RPMI8226 (cell line): ENCODE results near the gene ANKMY2.
"Not testable (repeated sequence)": the region's sequence is repeated elsewhere in the genome, so short reads cannot be mapped to it uniquely, and the experiment has no call there.

Experiments
- DNase-seq: peaks from one replicate; pipeline ENCODE4 v3.0.0-alpha.2; 2015

ANKMY2 gene

DNA sequence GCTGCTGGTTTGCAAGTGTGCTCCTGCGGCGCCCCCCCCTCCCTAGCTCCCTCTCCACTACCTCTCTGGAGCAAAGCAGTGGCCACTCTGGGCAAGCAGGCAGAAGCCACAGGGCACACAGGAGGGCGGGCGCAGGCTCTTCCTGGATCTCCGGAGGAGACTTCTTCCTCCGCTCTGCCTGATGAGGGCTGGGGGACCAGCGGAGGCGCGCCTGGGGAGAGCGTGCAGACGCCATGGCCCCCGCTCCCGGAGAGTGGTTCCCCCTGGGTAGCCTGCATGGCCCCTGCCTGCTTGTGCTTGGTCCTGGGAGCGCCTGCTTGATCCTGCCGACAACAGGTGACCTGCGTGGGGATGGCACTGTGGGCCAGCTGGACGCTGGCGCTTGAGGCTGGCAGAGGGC is 29.0 kb downstream of the ANKMY2 start:
- no peak for DNase-seq

DNA sequence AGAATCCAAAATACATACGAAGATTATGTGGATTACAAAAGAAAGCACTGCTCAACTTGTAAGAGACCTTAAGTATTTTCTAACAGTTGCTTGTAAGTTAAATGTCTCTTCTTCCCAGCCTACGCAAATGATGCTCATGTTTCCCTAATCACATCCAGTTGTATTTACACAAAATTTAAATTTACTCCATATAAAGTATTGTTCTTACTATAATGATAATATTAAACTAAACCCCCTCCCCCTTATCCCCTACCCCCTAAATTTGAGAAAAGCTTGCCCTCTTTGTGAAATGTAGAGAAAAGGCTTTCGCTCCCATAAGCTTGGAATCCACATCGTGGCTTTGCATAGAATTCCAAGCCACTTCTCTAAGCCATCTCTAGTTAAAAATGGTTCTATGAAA is 29.4 kb downstream of the ANKMY2 start:
- no peak for DNase-seq

DNA sequence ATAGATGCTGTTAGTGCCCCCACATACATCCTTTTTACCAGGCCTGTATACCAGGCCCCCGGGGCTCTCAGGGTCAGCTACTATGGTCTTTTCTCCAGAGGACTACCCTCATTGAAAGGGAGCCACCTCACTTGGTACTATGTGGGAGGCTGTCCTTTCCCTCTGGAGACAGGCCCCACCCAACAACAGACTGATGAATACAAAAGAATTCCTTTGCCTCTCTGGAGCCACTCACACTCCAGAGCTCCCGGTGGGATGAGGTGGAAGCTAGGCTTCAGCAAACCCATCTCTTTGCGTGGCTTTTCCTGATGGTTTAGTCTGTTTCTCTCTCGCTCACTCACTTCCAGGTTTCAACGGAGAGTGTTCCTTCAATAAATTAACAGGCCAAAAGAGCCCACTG is 30.3 kb downstream of the ANKMY2 start:
- DNase-seq = no peak

DNA sequence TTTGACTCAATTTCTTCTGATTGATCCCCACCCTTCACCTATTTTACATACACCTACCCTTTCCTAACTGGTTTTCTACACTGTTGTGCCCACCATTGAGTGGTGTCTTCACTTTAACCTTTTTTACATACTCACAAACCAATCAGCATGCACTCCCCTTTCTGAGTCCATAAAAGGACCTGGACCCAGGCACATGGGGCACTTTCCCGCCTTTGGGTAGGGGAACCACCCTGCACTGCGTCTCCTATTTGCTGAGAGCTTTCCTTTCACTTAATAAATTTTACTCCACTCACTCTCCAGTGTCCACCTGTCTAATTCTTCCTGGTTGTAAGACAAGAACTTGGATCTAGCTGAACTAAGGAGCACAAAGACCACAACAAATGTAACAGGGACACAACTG is 33.8 kb downstream of the ANKMY2 start:
- no peak for DNase-seq

DNA sequence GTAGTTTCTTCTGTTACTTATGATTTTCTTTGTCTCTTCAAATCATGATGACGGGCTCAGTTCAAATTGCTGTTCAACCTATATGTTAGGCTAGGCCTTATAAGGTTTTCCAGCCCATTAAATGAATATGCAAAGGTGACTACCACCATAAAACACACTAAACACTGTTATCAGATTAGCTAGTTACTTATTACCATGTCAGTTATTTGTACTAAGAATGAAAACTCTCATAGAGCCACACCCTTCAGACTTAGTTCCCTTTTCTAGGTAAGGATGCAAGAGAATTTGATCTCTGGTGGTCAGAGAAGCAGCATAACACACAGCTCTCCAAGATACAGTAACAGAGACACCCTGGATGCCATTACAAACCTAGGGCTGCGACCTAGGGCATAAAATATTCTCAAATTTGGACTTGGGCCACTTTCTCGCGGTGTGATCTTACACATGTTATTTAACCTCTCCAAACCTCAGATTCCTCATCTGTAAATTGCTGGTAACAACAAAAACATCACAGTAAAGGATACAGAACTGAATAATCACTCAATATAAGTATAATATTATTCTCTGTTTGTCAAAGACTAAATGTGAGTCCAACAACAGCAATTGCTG is 35.6 kb downstream of the ANKMY2 start:
- DNase-seq = no peak

DNA sequence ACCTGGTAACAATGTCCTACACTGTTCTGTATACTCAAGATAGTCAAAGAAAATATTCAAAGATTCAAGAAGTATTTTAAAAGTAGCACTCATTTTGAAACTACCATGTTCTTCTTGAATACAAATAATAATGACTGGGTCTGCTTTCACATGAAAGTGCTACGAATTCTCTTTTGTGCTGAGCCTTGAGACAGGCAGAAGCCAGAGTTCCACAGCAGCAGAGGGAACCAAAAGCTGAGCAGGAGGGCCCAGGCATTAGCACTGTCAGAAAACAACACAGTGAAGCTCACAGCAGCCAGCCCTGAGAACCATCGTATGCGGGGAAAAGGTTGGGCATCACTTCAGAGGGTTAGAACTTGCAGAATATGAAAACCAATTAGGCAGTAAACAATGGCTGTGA is 38.9 kb downstream of the ANKMY2 start:
- DNase-seq = no peak

DNA sequence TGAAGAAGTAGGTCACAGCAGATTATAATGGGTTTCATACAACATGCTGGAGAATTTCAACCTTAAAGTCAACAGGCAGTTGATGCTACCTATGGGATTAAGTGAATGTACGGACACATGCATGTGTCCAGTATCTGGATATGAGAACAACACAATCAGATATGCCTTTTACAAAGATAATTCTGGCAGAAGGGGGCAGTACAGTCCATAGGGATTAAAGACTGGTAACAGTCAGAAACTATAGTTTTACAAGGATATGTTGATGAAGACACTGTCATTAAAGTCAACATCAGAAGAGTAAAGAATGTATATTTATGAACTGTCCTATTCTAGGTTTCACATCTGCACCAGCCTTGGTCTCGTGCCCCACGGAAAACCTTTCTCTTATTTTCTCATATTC is 41.5 kb downstream of the ANKMY2 start:
- no peak for DNase-seq

DNA sequence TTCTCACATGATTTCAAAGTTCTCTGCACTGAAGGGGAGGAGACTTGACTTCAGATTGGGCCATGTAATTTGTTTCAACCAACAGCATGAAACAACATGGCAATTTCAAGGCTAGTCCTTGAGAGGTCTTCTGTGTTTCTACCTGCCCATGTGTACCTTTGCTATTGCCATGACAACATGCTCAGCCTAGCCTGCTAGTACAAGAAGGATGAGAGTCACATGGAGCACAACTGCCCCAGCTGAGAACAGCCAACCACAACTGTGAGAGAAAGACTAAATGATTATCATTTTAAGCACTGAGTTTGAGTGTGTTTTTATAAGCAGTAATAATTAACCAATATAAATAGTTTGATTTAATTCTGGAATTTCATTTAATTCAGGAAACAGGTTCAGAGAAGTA is 41.9 kb downstream of the ANKMY2 start:
- no peak for DNase-seq

DNA sequence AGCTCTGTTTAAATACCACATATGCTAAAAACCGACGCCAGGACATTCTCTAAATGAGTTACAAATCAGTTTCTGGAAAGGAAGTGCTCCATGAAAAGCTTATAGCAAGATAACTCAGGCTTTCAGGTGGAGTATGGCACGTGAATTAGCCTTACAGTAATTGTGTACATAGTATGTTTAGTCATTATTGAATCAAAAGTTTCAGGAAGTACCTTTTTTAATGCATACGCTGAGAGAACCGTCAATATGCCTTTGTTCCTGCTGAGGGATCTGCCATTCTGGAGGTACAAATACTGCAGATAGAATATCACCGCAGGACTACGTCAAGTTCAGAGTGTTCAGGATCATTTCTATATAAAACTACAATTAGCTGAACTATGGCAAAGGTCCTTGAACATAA is 45.7 kb downstream of the ANKMY2 start:
- DNase-seq = no peak

DNA sequence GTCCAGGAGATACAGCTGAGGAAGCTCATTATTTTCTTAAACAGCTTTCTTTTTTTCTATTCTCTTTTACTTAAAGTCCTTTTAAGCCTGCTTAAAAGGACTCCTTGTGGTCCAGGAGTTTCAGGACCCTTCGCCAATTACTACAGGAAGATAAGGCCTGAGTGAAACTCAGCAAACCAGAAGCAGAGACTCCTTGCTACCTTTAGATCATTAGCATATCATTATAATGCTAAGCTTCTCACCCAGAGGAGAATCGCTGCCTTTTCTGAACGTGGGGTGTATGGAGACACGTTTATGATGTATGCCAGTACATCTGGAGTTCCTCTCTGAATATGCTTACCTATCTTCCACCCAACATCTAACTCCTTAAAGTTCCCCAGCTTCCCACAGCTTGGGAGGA is 47.5 kb downstream of the ANKMY2 start:
- DNase-seq = no peak

DNA sequence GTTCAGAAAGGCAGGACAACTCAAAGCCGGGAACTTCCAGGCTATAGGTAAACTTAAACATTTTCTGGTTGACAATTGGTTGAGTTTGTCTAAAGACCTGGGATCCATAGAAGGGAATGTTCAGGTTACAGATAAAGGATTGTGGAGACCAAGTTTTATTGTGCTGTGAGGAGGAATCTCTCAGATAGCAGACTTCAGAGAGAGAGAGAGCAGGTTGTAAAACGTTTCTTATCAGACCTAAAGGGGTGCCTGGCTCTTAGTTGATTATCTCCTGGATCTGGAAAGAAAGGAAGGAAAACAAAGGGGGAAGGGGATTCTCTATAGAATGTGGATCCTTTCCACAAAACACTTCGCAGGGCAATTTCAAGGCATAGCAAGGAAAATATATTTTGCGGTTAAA is 50.0 kb downstream of the ANKMY2 start:
- not testable (repeated sequence) for DNase-seq

DNA sequence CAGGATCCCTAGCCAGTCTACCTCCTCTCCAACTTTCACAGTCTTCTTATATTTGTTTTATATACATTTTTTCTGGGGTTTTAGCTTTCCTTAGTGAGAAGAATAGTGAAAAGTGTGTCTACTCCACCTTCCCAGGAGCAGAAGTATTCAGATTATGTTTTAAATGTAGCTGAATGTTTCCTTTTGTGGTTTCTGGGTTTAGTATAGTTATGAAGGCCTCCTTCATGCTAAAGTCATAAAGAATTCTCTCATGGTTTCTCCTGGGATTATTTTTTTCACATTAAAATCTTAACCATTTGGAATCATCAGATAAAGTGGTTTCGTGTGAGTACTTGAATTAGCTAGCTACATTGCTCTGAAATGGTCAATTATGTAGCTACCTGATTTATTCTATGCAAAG is 50.9 kb downstream of the ANKMY2 start:
- no peak for DNase-seq

DNA sequence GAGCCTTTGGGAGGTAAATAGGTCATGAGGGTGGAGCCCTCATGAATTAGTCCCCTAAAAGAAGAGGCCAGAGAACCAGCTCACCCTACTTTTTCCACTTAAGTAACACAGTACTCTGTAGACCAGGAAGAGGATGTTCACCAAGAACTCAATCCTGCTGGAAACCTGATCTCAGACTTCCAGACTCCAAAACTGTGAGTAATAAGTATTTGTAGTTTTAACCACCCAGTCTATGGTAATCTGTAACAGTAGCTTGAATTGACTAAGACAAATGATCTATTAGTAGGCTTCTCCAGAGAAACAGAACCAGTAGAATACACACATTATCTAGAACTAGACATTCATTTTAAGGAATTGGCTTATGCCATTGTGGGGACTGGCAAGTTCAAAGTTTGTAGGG is 51.5 kb downstream of the ANKMY2 start:
- no peak for DNase-seq

DNA sequence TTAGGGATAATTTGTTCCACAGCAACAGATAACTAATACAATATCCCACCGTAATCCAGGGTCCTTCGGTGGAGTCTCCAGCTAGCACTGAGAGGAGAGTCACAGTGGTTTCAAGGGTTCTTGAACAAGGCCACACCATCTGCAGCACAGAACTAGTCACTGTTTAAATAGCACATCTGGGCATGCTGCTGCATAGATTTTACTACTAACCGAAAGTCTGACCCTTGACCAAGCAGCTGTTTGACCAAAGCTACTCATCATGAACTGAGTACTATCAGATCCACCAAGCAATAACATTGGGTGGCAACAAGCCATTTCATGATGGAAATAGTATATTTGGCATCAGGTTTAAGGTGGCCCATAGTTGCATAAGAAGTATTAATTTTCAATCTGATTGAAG is 53.2 kb downstream of the ANKMY2 start:
- DNase-seq = no peak

DNA sequence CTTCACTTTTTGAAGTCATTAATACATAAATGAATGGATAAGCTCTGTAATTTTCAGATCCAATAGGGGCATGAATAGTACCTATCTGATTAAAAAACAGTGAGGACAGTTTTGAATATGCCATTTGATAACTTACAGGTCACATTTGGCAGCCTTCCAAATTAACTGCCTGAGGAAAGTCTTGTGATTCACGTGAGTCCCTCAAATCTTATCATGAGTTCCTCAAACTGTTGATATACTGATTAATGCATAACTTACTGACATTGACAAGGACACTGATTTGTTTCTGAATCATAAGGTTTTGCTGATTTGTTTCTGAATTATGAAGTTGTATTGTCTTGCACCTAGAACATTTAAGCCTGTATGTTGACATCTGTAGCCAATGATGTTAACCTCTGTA is 55.1 kb downstream of the ANKMY2 start:
- peak; percentile 48 for DNase-seq

DNA sequence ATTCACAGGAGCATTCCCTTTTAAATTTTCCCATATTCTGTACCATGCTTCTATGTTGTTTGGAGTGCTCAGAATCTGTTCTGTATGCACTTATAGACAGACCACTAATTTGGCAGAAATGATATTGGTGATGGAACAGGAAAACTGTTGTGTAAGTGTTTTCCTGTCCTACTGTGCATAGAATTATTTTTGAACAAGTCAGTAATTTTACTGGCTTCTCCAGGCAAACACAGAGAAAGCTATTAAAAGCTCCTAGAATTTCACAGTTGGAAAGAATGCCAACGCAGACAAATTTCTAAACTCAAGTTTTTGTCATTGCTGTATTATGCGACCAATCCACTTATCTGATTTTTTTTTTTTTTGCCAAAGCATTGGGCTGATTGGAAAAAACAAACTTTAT is 55.7 kb downstream of the ANKMY2 start:
- no peak for DNase-seq

DNA sequence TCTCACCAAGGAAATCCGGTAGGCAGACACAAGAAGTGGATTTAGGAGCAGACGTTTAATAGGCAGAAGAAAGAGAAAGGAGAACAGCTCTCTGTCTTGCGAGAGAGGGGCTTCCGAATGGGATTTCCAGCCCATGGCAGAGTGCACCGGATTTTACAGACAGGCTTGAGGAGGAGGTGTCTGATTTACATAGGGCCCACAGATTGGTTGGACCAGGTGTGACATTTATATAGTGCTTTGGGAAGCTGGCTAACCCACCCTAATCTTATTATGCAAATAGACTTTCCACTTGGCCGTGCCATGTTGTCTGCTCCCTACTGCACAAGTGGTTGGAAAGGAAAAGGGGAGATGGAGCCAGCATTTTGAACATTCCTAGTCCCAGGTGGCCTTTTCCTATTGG is 57.8 kb downstream of the ANKMY2 start:
- DNase-seq = no peak

DNA sequence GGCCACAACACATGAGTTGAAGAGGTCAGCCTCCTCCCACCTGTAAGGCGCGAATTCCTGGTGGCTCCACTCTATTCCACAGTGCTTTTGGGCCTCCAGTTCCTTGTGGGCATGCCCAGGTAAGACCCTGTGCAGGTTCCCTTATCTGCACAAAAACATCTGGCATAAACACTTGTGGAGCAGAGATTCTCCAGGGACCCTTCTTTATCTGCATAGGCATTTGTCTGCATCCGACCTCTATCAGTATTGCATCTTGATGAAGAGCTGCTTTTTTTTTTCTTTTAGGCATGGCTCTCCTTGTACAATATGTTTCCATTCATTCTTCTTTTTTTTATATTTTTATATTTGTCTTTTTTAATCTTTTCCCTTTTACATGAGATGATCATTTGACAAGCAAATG is 58.4 kb downstream of the ANKMY2 start:
- no peak for DNase-seq

DNA sequence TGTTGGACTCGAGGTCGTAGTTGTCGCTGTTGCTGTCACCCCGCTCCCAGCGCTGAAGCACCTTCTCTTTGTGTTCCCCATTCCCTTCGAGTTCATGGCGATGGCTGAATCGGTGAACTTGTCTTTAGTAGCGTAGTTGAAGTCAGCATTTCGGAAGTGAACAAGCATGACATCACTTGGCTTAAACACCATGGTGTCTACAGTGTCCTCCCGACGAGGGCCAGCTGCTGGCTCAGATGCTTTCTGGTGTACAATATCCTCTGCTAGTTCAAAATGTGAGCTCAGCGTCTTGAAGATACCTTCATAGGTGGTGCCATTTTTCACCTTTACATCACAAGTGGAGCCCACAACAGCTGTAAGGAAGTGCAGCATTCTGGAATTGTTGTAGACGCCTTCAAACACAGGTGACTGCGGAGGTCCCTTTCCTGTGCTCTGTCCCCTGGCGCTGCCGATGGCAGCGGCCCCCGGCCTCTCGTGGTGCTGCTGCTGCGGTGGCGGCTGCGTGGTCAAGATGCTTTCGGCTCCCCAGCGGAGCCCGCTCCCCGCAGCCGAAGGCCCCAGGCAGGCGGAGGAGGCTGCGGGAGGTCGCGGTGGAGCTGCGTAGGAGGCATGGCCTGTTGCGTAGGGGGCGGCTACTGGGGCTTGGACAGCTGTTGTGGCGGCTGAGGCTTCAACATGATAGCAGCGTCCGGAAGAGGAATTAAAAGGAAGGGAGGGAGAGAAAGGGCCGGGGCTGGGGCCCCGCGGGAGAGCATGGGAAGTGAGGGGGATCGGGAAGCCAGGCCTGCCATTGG is 59.3 kb downstream of the ANKMY2 start:
- no peak for DNase-seq

DNA sequence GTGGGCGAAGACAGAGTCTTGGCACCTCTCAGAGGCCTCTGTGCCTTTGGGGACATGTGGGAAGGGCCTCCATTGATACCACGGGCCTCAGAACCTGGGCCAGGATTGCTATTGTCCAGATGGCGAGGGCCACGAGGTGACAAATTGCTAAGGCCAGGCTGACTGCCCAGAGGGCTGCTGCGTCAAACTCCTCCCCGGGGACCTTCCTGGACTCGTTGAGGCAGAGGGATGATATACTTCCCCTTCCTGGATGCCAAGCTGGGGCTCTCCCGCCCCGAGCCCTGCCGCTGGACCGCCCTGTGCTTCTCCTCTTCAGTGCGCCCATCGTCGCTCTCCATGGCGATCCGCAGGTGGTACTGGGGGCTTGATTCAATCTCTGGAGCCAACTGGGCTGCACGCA is 60.0 kb downstream of the ANKMY2 start:
- DNase-seq = no peak

DNA sequence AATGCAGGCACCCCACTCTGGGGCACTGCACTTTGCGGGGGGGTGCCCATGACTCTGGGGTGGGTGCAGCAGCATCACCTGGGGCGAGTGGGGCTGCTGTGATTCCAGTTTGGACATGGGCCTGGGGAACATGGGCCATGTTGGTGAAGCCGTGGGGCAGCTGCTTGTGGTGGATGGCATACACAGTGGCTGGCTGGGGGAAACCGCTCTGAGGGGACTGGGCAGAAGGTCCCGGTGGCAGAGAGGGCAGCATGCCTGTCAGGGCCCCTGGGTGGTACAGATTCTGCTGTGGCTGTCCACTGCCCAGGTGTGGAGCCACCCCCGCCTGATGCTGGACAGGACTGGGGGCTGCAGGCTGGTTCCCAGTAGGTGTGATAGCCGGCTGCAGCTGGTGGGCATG is 61.7 kb downstream of the ANKMY2 start:
- DNase-seq = no peak

DNA sequence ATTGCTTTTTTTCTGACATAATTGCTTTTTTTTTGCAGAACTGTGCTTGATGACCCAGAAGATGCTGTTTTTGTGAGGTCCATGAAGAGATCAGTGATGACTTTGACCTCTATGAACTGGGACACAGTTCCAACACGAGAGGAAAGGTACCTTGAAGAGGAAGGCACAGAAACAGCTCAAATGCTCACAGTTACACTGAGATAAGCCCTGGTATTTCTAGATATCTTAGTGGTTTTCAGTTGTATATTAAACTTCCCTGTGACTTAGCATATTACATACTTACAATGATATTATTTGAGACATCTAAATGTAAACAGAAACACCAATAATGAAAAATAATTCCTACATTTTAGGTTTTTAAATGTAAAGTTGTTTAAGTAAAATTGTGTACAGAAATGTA is 64.3 kb downstream of the ANKMY2 start:
- no peak for DNase-seq

DNA sequence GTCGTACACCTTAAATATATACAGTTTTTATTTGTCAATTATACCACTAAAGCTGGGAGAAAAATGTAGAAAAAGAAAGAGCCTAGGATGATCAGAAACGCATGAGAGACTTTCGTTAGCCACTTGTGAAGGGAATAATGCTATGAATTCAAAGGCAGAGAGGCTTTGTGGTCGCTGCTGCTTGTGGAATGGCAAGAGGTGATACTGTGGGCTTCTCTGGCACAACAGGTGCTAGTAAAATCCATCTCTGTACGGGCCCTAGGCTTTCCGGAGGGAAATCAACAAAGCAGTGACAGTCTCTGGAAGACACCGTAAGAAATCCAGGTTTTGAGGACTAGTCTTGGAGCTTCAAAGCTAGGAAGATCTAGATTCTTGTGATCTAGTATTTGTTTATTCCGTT is 66.3 kb downstream of the ANKMY2 start:
- no peak for DNase-seq

DNA sequence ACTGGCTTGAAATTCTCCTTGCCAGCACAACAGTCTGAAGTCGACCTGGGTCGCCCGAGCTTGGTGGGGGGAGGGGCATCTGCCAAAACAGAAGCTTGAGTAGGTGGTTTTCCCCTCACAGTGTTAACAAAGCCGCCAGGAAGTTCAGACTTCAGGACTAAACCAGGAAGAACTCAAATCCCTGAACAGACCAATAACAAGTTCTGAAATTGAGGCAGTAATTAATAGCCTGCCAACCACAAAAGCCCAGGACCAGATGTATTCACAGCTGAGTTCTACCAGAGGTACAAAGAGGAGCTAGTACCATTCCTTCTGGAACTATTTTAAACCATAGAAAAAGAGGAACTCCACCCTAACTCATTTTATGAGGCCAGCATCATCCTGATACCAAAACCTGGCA is 73.6 kb downstream of the ANKMY2 start:
- no peak for DNase-seq

DNA sequence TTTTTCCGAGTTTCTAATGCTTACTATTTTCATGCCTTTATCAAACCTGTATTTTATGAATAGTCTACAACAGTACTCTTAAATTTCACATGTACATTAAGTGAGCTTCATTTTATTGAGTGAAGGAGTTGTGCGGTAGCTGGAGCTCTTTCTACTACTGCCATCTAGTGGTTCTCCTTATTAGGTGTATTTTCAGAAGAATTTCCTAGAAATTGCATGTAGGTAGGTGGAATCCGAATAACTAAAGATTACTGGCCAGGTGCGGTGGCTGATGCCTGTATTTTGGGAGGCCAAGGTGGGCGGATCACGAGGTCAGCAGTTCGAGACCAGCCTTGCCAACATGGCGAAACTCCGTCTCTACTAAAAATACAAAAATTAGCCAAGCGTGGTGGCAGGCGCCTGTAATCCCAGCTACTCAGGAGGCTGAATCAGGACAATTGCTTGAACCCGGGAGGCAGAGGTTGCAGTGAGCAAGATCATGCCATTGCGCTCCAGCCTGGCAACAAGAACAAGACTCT is 80.6 kb downstream of the ANKMY2 start:
- peak; percentile 58 for DNase-seq
